ENCODE data around the gene MOGAT1.
A peak's percentile ranks its signal among the peaks of the same experiment; 100 is the strongest.

MOGAT1 gene

DNA sequence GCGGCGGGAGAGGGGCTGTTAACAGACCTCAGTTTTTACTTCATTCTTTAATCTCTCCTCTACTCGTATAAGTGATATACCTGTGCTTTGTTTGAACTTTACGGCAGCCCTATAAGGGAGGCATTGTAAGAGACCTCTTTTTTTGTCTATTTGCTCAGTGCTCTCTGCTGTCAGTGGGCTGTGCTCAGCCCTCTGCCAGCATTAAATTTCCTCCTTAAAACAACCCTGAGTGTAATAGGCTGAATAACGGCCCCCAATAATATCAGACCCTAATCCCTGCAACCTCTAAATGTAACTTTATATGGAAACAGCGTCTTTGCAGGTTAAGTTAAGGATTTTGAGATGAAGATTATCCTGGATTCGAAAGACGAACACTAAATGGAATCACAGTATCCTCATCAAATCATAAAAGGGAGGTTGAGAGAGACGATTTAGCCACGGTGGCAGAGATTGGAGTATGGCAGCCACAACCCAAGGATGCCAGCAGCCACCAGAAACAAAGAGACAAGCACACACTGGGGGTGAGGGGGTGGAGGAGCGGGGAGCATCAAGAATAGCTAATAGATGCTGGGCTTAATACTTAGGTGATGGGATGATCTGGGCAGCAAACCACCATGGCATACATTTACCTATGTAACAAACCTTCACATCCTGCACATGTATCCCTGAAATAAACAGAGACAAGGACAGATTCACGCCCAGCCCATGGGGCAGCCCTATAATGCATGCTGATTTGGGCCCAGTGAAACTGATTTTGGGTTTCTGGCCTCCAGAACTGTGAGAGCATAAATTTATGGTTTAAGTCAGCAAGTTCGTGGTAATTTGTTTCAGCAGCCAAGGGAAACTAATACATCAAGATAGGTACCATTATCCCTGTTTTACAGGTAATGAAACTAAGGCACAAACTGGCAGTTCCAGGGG is 14.7 kb upstream of the MOGAT1 start:
- H4K20me1 ChIP-seq (ENCODE audit: low read depth, low read length), result no peaks in the 10 kb centered on the region
- no peak overlapping the region; the same call in 1 of the 2 replicates for H3K27ac ChIP-seq (ENCODE audit: low read depth, low read length)
- H3K36me3 ChIP-seq (ENCODE audit: low read length), result no peaks in the 10 kb centered on the region

GRCh38 chr2:222663479-222663878 is 8.0 kb upstream of the MOGAT1 start:
- no peaks in the 10 kb centered on the region for H4K20me1 ChIP-seq (ENCODE audit: low read depth, low read length)
- H3K27me3 ChIP-seq (ENCODE audit: low read length), result no peaks in the 10 kb centered on the region
- no peak overlapping the region for H2AFZ ChIP-seq (ENCODE audit: low read depth, low read length, severe bottlenecking)
- no peaks in the 10 kb centered on the region for H3K9me3 ChIP-seq (ENCODE audit: insufficient read depth, low read length)
- no peaks in the 10 kb centered on the region for H3K79me2 ChIP-seq (ENCODE audit: insufficient read depth, low read length)
- H3F3A ChIP-seq (ENCODE audit: insufficient read depth), result no peaks in the 10 kb centered on the region
- no peaks in the 10 kb centered on the region for H3K9me2 ChIP-seq (replicated peaks; ENCODE audit: insufficient read depth, low read length)
- H3K27ac ChIP-seq (ENCODE audit: low read depth, low read length), result no peak overlapping the region
- H3K9ac ChIP-seq (ENCODE audit: low read length), result no peak overlapping the region
- no peaks in the 10 kb centered on the region for H3K36me3 ChIP-seq (ENCODE audit: low read length)
- TF ChIP-seq, protein P1, sequence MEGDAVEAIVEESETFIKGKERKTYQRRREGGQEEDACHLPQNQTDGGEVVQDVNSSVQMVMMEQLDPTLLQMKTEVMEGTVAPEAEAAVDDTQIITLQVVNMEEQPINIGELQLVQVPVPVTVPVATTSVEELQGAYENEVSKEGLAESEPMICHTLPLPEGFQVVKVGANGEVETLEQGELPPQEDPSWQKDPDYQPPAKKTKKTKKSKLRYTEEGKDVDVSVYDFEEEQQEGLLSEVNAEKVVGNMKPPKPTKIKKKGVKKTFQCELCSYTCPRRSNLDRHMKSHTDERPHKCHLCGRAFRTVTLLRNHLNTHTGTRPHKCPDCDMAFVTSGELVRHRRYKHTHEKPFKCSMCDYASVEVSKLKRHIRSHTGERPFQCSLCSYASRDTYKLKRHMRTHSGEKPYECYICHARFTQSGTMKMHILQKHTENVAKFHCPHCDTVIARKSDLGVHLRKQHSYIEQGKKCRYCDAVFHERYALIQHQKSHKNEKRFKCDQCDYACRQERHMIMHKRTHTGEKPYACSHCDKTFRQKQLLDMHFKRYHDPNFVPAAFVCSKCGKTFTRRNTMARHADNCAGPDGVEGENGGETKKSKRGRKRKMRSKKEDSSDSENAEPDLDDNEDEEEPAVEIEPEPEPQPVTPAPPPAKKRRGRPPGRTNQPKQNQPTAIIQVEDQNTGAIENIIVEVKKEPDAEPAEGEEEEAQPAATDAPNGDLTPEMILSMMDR (IDR thresholded peaks at IDR 0.05; ENCODE audit: insufficient read depth, low read length, poor library complexity, severe bottlenecking), result no peak
- TF ChIP-seq EZH2phosphoT487 (conservative IDR thresholded peaks at IDR 0.05; ENCODE audit: low read length), result no peak
- no peak overlapping the region for H3K4me3 ChIP-seq (ENCODE audit: insufficient read depth, low read length, poor library complexity, severe bottlenecking)
- H3K4me2 ChIP-seq (ENCODE audit: low read depth, low read length, poor library complexity, severe bottlenecking), result no peak overlapping the region

More for the DNA sequence above, 14.7 kb upstream of the MOGAT1 start:
- Histone ChIP-seq H3K9me3 (ENCODE audit: insufficient read depth, low read length) (no peaks in the 10 kb centered on the region), H3K27me3 (ENCODE audit: low read length) (no peaks in the 10 kb centered on the region), H3K79me2 (ENCODE audit: insufficient read depth, low read length) (peaks cover 46% of the 10 kb centered on the region), H2AFZ (ENCODE audit: low read depth, low read length, severe bottlenecking) (peak overlapping the region; percentile 52), H3K9ac (ENCODE audit: low read length) (peak overlapping the region; percentile 95), H3K9me2 (replicated peaks; ENCODE audit: insufficient read depth, low read length) (no peaks in the 10 kb centered on the region), H3K4me3 (ENCODE audit: insufficient read depth, low read length, poor library complexity, severe bottlenecking) (peak overlapping the region; percentile 79), H3F3A (ENCODE audit: insufficient read depth) (peaks cover 8% of the 10 kb centered on the region), H3K4me2 (ENCODE audit: low read depth, low read length, poor library complexity, severe bottlenecking) (peak overlapping the region; percentile 99)
- no peak for TF ChIP-seq EZH2phosphoT487 (conservative IDR thresholded peaks at IDR 0.05; ENCODE audit: low read length)
- TF ChIP-seq, protein P1 (IDR thresholded peaks at IDR 0.05; ENCODE audit: insufficient read depth, low read length, poor library complexity, severe bottlenecking), result no peak

- Histone ChIP-seq H3F3A (ENCODE audit: insufficient read depth) (no peaks in the 10 kb centered on the region), H3K9me2 (replicated peaks; ENCODE audit: insufficient read depth, low read length) (no peaks in the 10 kb centered on the region), H3K36me3 (ENCODE audit: low read length) (no peaks in the 10 kb centered on the region), H3K9me3 (ENCODE audit: insufficient read depth, low read length) (no peaks in the 10 kb centered on the region), H3K27me3 (ENCODE audit: low read length) (no peaks in the 10 kb centered on the region), H2AFZ (ENCODE audit: low read depth, low read length, severe bottlenecking) (no peak overlapping the region), H3K79me2 (ENCODE audit: insufficient read depth, low read length) (no peaks in the 10 kb centered on the region), H3K4me2 (ENCODE audit: low read depth, low read length, poor library complexity, severe bottlenecking) (no peak overlapping the region), H3K27ac (ENCODE audit: low read depth, low read length) (no peak overlapping the region), H3K9ac (ENCODE audit: low read length) (no peak overlapping the region), H4K20me1 (ENCODE audit: low read depth, low read length) (no peaks in the 10 kb centered on the region), H3K4me3 (ENCODE audit: insufficient read depth, low read length, poor library complexity, severe bottlenecking) (no peak overlapping the region)
- TF ChIP-seq EZH2phosphoT487 (conservative IDR thresholded peaks at IDR 0.05; ENCODE audit: low read length), result no peak
- TF ChIP-seq, protein P1 (IDR thresholded peaks at IDR 0.05; ENCODE audit: insufficient read depth, low read length, poor library complexity, severe bottlenecking), result no peak
Measured at GRCh38 chr2:222668494-222669154, 2.8 kb upstream of the MOGAT1 start.

Measured in SU-DHL-6 (cell line).